Renal cortical epithelial cell (primary cell): Measurements from ENCODE around the gene CTIF. TPM values are rescaled to one million over a fixed set of nuclear protein-coding genes. Genes with fewer than 3 reads are reported as not detected.
A peak's percentile ranks its signal among the peaks of the same experiment; 100 is the strongest.
"Not testable (repeated sequence)": the region's sequence is repeated elsewhere in the genome, so short reads cannot be mapped to it uniquely, and the experiment has no call there.

Experiments used
- DNase-seq: peaks from one replicate; pipeline ENCODE4 v3.0.0-alpha.2; 2011; ENCODE audit warnings: low read depth
- total RNA-seq: library from RNA; depleted of rRNA; stranded (reverse); fragments of >200 nt; gene quantifications from 2 replicates; pipeline ENCODE4 v1.2.3, GENCODE V29; 2014

CTIF gene
- total RNA-seq, 1 donor from 2014 or later, result 25.8 TPM

DNA sequence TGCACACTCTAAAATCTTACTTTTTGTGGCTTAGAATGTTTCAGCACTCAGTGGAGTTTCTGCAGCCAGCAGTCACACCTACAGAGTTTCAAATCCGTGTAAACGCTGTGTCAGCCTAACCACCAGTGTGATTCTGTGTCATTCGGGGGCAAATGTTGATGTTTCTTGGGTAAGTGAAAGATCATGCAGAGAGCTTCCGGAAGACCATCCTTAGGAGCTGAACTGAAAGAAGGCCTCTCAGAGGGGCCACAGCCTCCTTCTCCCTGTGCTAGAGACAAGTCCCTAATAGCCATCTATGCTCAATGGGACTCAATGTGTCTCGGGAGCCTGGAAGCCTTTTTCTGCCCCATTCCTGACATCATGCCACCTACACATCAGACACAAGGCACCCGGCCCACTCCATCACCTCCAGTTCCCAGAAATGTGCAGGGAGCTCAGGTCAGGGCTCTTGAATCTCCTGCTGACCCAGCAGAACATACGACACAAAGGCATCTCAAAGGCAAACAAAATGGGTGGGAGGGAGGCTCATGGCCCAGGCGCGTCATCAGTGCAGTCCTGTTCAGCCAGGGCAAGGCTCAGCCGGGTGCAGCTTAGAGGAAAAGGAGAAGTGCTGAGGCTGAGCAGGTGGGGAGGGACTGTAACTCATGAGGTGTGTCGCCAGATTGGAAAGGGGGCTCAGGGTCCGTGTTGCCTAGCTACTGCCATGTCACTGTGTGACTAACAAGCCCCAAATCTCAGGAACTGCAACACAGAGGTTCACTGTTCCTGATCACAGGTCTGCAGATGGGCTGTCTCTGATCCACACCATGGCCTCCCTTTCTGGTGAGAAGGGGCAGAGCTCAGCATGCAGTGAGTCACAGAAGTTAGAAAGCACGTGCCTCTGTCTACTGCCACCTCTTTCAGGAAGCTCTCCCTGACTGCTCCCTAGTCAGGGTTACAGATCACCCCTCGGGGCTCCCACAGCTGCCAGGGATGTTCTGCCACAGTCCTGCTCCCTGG lies 329.9 kb downstream of the CTIF start:
- DNase-seq, result no peak

DNA sequence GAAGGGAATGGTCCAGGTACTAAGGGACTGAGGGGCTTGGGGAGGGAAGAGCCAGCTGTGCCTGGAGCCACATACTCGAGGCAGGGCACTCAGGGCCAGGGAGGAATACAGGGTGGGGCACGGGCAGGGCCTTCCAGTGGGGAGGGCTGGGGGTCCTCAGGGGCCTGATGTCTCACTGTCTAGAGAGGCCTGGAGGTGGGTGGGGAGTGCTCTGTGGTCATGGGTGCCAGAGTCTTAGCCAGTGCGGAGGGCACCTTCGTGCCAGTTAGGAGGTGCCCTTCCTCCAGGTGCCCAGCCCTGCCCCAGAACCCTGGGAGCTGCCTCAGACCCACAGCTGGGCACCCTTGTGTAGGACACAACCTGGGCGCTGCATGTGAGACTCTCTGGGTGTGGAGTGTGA lies 330.8 kb downstream of the CTIF start:
- no peak for DNase-seq

- not testable (repeated sequence) for DNase-seq
Measured at GRCh38 chr18:48870926-48871325, 332.1 kb downstream of the CTIF start.

DNA sequence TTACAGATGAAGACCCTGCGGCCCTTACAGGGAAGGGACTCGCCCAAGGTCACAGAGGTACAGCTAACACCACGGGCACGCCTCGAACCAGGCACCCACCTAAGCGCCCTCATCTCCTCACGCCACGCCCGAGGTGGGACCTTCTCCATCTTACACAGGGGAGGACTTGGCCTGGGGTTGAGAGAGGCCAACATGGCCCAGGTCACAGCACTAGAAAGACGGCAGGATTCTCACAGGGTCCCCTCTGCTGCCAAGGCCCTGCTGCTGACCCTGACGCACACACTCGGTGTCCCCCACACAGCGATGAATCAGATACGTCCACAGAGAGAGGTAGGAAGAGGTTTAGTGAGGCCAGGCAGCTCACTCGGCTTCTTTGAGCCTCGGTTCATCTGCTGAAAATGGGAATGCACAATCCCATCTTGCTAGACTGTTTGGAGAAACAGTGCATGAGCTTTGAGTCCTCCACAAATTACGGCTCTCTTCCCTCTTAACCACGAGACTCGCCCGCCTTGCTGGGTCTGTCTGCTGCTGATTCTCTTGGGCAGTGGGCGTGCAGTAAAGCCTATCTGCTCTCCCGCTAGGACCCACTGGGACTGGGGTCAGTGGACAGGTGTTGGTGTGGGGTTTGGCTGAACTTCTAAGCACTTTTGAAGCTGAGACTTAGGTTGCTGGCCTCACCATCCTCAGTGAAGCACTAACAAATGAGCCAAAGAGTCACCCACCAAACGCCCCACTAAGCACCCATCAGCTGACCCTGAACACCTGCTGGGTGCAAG lies 332.7 kb downstream of the CTIF start:
- DNase-seq, result no peak

- DNase-seq, result peak; percentile 48
Measured at GRCh38 chr18:48872234-48873145, 333.7 kb downstream of the CTIF start.

- DNase-seq, result no peak
Measured at GRCh38 chr18:48874233-48874632, 335.4 kb downstream of the CTIF start.

GRCh38 chr18:48874701-48875162 lies 335.9 kb downstream of the CTIF start:
- no peak for DNase-seq

GRCh38 chr18:48875314-48875941 lies 336.6 kb downstream of the CTIF start:
- no peak for DNase-seq

DNA sequence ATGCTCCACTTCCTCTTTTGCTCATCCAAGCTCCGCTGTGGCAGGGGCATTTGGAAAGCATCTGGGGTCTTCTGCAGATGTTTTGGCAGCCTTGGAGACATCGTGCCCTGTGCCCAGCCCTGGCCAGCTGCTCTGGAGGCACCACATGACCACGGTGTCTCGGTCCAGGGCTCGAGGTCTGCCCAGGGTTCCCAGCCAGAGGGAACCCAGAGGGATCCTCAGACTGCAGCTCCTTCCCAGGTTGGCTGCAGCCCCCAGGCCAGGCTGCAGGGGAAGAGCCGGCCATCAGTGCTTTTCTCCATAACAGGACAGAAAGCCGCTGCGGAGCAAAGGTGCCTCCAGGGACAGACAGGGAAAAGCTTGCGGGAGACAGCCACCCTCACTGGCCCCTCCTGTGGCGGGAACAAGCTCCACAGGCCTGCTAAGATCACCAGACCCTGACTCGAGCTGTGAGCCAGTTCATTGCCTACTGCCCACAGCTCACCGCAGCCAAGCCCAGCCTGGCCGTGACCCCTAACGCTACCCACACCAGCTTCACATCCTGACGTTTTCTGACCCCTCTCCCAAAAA lies 337.2 kb downstream of the CTIF start:
- DNase-seq, result peak; percentile 79

- DNase-seq, result no peak
Measured at GRCh38 chr18:48876590-48876989, 337.8 kb downstream of the CTIF start.

DNA sequence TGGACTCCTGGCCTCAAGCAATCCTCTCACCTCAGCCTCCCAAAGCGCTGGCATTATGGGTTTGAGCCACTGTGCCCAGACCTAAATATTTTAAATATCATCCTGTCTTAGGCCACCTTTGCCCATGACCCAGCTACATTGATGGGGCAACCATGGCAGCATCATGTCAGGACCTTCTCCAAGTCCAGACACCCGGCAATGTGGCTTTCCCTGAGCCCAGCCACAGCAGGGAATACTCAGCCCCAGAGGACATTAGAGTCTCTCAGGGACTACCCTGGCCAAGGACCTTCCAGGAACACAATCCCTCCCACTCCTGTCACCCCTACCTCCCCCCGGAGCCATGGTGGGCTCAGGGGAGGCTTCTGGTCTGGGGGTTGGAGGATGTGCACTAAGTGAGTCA lies 339.1 kb downstream of the CTIF start:
- no peak for DNase-seq

DNA sequence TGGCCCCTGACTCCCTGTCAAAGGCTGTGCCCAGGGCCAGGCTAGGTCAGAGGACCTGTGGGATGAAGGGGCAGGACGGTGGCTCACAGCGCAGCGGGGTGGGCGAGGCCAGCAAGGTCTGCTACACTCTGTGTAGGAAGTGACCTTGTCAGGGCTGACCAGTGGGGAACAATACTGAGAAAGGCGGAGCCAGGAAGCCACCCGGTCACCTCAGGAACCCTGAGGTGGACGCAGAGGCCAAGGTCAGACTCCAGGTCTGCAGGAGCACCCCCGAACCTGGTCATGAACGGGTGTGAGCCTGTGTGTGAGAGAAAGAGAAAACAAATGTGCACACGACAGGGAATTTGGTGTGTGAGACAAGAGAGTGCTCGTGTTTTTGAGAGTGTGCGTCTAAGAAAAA lies 339.6 kb downstream of the CTIF start:
- no peak for DNase-seq

DNA sequence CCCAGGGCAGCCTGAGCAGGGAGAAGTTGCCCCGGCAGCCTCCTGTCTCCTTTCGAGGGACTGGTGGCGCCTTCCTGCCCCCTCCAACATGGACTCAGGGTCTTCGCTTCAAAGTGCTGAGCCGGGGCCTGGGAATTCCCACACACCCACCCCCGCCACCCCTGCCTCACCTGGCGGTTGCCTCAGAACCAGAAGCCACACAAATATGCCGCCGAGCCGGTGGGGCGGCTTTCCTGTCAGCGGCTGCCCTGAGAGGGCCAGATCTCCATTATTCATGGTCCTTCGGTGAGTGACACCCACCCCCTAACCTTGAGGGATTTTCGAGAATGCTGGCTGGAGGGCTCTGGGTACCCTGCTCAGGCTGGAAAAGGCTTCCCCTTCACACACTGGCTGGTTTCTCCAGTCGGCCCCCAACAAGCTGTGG lies 340.2 kb downstream of the CTIF start:
- DNase-seq, result no peak

- no peak for DNase-seq
Measured at GRCh38 chr18:48880931-48881330, 342.1 kb downstream of the CTIF start.

DNA sequence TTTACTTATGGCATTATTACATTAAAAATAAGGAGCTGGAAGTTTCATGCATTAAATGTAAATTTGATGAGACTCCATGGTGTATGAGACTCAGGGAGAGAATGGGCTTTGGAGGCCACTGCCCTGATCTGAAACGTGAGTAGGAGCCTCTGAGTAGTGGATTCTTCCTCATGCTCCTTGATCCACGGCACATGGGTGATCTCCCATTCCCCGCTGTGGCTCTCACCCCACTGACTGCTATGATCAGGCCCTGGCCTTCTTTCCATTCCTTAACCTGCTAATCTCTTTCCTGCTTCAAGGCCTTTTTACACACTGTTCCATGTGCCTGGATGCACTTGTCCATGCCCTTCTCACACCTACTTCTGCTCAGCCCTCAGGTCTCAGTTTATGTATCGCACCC lies 343.5 kb downstream of the CTIF start:
- DNase-seq, result no peak

DNA sequence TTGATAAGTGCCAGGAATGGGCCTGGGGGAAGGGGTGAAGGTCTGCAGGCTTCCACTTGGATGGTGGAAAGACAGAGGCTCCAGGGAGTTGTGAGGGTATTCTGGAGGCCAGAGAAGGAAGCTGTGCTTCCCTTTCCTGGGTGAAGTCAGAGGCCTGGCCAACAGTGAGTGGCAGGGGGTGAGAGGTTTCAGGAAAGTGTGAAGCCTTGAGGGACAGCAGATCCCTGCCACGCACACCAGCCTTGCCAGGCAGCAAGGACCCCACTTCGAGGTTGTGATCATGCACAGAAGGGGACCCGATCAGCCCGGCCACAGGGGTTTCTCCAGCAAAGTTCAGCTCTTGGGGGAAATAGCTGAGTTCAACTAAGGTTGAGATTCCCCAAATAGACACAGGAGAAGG lies 345.5 kb downstream of the CTIF start:
- no peak for DNase-seq

DNA sequence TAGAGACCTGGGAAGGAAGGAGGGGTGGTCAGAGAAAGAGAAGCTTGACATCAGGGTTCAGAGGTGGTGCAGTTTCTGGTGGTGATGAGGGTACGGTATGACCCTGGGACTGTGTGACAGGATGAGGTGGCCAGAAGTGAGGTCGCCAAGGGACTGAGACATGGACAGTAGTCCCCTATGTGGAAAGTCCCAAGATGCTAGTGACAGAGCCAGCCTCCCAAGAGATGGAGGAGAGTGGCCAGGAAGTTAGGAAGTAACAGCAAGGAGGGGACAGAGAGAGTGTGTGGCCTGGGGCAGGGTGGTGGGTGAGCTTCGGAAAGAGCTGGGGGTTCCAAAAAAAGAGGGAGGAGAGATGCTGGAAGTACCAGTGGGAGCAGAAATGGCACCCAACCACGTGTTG lies 345.9 kb downstream of the CTIF start:
- DNase-seq, result no peak

DNA sequence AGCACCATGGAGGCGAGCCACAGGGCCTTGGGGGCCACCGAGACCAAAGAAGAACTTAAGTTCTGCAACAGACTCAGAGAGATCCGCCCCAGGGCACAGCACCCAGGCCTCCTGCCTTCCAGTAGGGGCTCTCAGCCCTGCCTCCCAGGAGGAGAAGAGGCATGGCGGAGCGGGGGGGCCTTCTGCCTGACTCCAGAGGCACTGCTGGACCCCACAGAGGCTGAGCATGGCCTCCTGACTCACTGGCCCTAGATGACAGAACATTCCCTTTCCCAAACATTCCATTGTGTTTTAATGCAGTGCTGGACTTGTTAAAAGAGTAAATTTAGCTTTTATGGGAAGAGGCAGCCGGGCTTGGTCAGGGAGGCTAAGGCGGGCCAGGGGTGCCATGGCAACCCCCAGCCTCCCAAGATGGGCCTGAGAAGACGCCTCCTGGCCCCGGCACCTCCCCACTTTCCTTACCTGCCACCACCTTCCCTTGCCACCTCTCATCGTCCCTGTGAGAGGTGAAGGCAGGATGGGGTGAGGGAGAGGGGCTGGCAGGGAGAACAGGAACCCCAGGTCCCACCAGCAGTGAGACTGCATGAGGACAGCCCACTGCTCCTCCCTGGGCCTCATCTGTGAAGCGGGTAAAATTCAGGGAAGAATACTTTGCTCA lies 346.6 kb downstream of the CTIF start:
- no peak for DNase-seq

- no peak for DNase-seq
Measured at GRCh38 chr18:48885924-48886400, 347.1 kb downstream of the CTIF start.
